ES-I3 (cell line): ENCODE results near the gene NOM1.
"Not testable (repeated sequence)": the region's sequence is repeated elsewhere in the genome, so short reads cannot be mapped to it uniquely, and the experiment has no call there.

Experiments
- H3K36me3 ChIP-seq: 2 replicates; pipeline ENCODE4 v1.6.1; 2013; ENCODE audit warnings: mild to moderate bottlenecking, low read length, control low read depth, moderate library complexity; ENCODE audit not compliant: insufficient read depth
- H3K4me1 ChIP-seq: 2 replicates; pipeline ENCODE4 v1.6.1; 2013; ENCODE audit warnings: mild to moderate bottlenecking, control low read depth, low read length; ENCODE audit not compliant: insufficient read depth
- H3K9ac ChIP-seq: 2 replicates; pipeline ENCODE4 v1.6.1; 2013; ENCODE audit warnings: low read depth, mild to moderate bottlenecking, low read length, moderate library complexity
- H3K9me3 ChIP-seq: 2 replicates; pipeline ENCODE4 v1.6.1; 2013; ENCODE audit warnings: mild to moderate bottlenecking, low read length, moderate library complexity; ENCODE audit not compliant: control insufficient read depth, insufficient read depth

Gene NOM1

DNA sequence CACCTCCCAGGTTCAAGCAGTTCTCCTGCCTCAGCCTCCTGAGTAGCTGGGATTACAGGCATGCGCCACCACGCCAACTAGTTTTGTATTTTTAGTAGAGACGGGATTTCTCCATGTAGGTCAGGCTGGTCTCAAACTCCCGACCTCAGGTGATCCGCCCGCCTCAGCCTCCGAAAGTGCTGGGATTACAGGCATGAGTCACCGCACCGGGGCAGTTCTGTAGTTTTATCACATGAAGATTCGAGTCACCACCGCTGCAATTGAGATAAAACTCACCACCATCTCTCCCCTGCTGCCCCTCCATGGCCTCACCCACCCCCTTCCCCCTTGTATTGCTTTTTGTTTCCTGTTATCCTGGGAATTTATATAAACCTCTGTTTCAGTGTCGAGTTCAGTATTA is 3.7 kb downstream of the NOM1 start:
- H3K36me3 ChIP-seq, result peaks cover 39% of the 10 kb centered on the region
- H3K9ac ChIP-seq, H3K9me3 ChIP-seq, H3K4me1 ChIP-seq: not testable (repeated sequence)

DNA sequence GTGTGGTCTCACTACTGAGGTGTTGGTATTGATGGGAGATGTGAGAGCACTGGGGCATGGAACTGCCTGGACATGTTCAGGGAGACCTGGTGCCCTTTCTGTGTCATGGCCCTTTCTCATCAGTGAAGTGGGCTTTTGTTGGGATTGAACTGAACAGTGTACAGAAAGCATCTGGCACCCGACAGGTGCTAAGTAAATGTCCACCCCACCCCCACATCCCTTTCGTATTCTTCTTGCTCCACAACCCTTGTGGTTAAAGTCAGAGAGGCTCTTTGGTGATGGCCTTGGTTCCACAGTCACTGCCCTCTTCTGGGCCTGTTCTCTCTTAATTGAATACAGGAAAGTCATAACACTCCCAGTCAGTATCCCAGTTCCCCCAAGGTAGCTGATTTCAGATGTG is 5.4 kb downstream of the NOM1 start:
- H3K9ac ChIP-seq, result no peak overlapping the region
- peaks cover 6% of the 10 kb centered on the region; the same call in 1 of the 2 replicates for H3K4me1 ChIP-seq
- peaks cover 50% of the 10 kb centered on the region for H3K36me3 ChIP-seq
- no peaks in the 10 kb centered on the region for H3K9me3 ChIP-seq

DNA sequence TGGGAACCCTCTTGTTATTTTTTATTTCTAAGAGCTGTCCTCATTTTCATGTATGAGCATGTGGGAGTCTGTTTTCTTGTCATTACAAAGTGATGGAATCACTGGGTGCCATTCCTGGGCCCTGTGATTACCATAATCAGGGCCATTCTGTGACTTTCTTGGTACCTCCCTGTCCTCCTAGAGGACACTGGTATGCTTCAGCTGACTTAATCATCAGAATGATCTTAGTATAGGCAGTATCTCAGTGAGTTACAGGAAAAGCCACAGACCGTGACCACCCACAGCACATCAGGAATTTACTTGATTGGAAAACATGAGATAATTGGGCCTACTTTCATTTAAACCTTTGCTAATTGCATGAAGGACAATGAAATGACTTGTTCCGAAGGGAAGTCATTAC is 7.2 kb downstream of the NOM1 start:
- Histone ChIP-seq H3K4me1 (peaks cover 6% of the 10 kb centered on the region; the same call in 1 of the 2 replicates), H3K9me3 (no peaks in the 10 kb centered on the region), H3K9ac (no peak overlapping the region), H3K36me3 (peaks cover 63% of the 10 kb centered on the region)

DNA sequence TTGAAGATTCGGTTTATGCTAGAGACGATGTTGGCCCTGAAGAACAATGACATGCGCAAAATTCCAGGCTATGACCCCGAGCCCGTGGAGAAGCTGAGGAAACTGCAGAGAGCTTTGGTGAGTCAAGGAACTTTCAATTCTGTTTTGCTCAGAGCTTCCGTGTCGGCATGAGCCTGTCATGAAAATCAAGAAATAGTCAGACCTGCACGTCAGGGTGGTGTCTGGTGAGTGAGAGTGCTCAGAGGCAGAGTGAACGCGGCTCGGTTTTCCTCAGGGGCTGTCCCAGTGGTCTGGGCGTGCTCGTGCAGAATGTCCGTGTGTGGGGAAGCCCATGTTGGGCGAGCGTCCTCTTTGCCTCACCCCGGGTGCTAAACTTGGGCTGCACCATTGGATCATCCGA is 12.6 kb downstream of the NOM1 start:
- Histone ChIP-seq H3K4me1 (no peaks in the 10 kb centered on the region), H3K36me3 (peaks cover 59% of the 10 kb centered on the region), H3K9me3 (no peaks in the 10 kb centered on the region), H3K9ac (no peak overlapping the region)

DNA sequence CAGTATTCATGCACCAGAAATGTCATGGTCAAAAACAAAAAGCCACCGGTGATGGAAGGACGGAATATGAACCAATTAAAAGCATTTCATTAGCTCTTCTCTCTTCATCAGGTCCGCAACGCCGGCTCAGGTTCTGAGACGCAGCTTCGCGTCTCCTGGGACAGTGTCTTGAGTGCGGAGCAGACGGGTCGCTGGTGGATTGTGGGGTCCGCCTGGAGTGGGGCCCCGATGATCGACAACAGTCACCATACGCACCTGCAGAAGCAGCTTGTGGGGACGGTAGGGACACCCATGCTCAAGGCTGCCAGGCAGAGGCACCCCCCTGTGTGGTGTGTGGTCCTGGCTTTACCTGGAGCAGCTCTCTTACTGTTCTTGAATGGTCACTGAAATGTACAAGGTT is 13.4 kb downstream of the NOM1 start:
- no peaks in the 10 kb centered on the region for H3K4me1 ChIP-seq
- H3K9me3 ChIP-seq, result no peaks in the 10 kb centered on the region
- no peak overlapping the region for H3K9ac ChIP-seq
- H3K36me3 ChIP-seq, result peaks cover 56% of the 10 kb centered on the region

DNA sequence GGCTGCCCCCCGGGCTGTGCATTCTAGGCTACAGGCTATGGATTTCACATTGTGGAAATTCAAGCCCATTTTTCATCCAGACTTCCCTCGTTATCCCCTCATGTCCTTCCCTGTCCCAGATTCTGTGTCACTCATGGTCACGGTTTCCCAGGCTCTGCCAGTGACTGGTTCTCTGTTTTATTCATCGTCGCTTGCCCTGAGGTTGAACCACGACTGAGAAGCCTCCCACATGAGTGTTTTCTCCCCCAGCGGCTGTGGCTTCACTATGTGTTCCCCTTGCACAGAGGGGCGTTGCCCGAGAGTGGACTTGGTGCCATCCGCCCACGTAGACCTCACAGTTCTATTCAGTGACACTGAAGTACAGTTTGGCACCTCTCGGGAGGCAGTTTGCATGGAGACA is 14.0 kb downstream of the NOM1 start:
- H3K9me3 ChIP-seq, result no peaks in the 10 kb centered on the region
- H3K4me1 ChIP-seq, result no peaks in the 10 kb centered on the region
- H3K36me3 ChIP-seq, result peaks cover 50% of the 10 kb centered on the region
- no peak overlapping the region for H3K9ac ChIP-seq

DNA sequence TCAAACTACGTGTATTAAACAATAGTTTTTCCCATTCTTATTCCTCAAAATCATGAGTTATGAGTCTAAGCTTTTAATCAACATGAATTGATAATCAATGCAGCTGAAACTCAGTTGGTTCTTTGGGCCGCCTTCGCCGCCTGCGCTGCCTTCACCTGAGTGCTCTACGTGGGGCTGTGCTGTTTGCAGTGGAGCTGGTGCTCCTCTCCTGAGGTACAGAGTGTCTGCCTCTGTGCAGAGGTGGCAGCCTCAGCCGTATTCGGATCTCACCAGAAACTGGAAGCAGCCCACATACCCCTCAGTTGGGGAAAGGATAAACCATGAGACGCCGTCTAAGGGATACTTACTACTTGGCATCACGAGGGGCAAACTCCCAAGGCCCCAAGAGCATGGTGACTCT is 15.5 kb downstream of the NOM1 start:
- H3K4me1 ChIP-seq, result no peaks in the 10 kb centered on the region
- H3K9ac ChIP-seq, result no peak overlapping the region
- H3K36me3 ChIP-seq, result peaks cover 42% of the 10 kb centered on the region
- no peaks in the 10 kb centered on the region for H3K9me3 ChIP-seq

DNA sequence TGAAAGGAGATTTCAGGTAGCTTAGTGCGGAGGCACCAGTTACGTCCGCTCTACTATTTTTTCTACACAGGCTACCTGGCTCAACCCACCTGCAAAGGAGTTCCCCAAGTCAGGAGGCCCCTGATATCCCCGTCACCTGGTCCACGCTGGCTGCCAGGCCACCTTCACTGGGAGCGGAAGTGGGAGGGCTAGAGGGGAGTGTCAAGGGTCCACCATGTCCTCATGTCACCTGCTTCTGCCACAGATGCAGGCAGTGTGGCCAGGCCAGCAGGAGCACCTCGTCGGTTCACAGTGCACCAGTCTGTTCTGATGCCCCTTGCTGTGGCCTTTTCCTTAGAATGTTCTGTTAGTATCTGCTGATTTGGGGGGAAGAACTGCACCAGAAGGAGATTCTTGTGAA is 16.9 kb downstream of the NOM1 start:
- Histone ChIP-seq H3K9me3 (no peaks in the 10 kb centered on the region), H3K9ac (no peak overlapping the region), H3K4me1 (no peaks in the 10 kb centered on the region), H3K36me3 (peaks cover 36% of the 10 kb centered on the region)

DNA sequence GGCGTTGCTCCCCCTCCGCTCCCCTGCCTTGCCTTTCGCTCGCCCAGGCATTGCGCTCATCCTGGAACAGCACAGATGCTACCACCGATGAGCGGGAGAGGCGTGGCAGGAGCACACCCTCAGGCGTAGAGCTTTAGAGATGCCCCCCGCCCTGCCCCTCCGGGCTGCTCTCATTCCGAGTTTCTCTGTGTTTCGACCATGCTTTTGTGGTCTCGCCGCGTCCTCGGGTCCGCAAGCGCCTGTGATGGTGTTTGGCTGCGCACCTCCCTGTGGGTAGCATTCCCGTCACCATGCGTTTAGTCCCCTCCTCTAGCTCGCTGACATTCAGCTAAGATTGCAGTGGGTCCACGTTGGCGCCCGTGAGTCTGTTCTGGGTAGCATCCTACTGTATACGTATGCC is 18.7 kb downstream of the NOM1 start:
- no peak overlapping the region for H3K9ac ChIP-seq
- H3K36me3 ChIP-seq, result peaks cover 39% of the 10 kb centered on the region
- H3K4me1 ChIP-seq, result no peaks in the 10 kb centered on the region
- H3K9me3 ChIP-seq, result no peaks in the 10 kb centered on the region

DNA sequence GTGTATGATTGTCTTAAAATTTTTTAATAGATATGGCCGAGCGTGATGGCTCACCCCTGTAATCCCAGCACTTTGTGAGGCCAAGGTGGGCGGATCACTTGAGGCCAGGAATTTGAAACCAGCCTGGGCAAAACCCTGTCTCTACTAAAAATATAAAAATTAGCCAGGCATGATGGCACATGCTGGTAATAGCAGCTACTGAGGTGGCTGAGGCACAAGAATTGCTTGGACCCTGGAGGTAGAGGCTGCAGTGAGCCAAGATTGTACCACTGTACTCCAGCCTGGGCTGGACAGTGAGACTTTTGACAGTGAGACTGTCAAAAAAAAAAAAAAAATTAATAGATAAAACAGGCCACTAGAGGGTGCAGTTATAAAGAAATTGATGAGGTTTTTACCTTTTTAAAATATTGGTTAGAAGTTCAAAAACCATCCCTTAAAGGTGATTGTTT is 20.5 kb downstream of the NOM1 start:
- no peaks in the 10 kb centered on the region for H3K9me3 ChIP-seq
- peaks cover 27% of the 10 kb centered on the region for H3K36me3 ChIP-seq
- H3K9ac ChIP-seq, result no peak overlapping the region
- no peaks in the 10 kb centered on the region for H3K4me1 ChIP-seq

DNA sequence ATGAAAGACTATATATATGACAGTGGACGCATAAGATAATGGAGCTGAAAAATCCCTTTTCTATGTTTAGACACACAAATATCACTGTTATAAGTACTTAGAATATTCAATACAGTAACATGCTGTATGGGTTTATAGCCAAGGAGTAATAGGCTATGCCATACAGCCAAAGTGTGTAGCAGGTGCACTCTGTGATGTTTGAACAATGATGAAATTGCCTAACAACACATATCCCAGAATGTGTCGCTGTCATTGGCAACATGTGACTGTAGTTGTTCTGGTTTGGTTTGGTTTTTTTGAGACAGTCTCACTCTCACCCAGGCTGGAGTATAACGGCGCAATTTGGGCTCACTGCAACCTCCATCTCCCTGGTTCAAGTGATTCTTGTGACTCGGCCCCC is 26.1 kb downstream of the NOM1 start:
- Histone ChIP-seq H3K9ac (no peak overlapping the region), H3K9me3 (no peaks in the 10 kb centered on the region), H3K36me3 (peaks cover 14% of the 10 kb centered on the region), H3K4me1 (no peaks in the 10 kb centered on the region)

DNA sequence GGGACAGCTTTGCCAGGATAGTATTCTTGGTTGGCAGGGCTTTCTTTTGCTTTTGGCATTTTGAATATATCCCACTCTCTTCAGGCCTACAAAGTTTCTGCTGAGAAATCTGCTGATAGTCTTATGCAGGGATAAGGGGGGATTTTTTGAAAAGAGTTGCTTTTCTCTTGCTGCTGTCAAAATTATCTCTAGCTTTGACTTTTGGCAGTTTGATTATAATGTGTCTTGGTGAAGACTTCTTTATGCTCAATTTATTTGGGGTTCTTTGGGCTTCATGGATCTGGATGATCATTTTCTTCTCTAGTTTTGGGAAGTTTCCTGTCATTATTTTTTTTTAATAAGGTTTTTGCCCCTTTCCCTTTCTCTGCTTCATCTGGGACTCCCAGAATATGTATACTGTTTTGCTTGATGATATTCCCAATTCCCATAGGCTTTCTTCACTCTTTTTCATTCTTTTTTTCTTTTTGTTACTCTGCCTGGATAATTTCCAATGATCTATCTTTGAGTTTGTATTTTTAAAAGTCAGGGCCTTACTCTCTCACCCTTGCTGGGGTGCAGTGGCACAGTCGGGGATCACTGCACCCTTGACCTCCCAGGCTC is 29.6 kb downstream of the NOM1 start:
- Histone ChIP-seq H3K4me1 (no peaks in the 10 kb centered on the region), H3K36me3 (no peaks in the 10 kb centered on the region), H3K9me3 (no peaks in the 10 kb centered on the region), H3K9ac (no peak overlapping the region)

DNA sequence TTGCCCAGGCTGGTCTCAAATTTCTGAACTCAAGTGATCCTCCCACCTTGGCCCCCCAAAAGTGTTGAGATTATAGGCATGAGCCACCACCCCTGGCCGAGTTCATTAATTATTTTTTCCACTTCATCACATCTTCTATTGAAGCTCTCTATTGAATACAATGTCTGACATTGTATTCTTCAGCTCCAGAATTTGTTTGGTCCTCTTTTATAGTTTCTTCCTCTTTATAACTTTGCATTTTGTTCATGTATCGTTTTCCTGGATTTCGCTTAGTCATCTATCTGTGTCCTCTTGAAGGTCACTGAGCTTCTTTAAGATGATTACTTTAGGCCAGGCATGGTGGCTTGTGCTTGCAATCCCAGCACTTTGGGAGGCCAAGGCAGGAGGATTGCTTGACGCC is 30.2 kb downstream of the NOM1 start:
- Histone ChIP-seq H3K36me3 (no peaks in the 10 kb centered on the region), H3K9ac (no peak overlapping the region), H3K4me1 (no peaks in the 10 kb centered on the region), H3K9me3 (no peaks in the 10 kb centered on the region)

DNA sequence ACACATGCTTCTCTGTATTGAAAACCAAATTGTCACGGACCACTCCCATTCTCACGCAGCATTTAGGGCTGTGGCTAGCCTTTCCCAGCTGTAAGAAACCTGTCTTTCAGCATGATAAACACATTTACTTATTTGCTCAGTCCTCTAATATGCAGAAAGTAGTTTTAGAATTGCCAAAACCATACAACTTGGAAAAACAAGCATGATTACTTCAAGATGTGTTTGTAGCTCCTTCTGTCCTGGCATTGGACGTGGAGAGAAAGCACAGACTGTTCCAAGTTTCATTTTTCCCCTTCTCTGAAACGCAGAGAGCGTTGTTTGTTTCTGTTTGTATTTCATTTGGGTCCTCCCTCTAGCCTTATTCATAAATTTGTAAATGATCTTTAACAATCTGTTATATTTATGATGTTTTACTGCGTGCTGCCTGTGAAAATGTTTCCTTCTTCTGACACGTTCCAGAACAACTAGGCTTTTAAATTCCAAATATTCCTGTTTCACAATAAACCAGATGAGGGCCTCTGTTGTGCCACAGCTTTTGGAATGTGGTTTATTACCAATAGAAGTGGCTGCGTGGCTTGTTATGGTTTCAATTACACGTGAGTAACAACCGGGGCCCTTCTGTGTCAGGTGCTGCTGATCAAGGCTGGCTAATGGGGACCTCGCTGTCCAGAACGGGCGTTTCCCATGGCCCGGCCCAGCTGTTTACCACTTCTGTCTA is 34.8 kb downstream of the NOM1 start:
- Histone ChIP-seq H3K4me1 (no peaks in the 10 kb centered on the region), H3K9me3 (no peaks in the 10 kb centered on the region), H3K36me3 (no peaks in the 10 kb centered on the region), H3K9ac (no peak overlapping the region)
